ENCODE data around the gene RAB7A.

GRCh38 chr3:128745742-128746141, 19.8 kb downstream of the RAB7A start:
- TF ChIP-seq EZH2phosphoT487 (IDR thresholded peaks at IDR 0.05; ENCODE audit: insufficient read depth, low read depth) = no peak
- TF ChIP-seq EZH2 (IDR thresholded peaks at IDR 0.05; ENCODE audit: insufficient read depth, poor library complexity, severe bottlenecking) = no peak
